ENCODE data around the gene CFAP157. TPM values are rescaled to one million over a fixed set of nuclear protein-coding genes. Genes with fewer than 3 reads are reported as not detected.

CFAP157 gene
- total and polyA plus RNA-seq, 2 of the 13 experiments (the other 11 are each of a cell fraction or from before 2014, with no cell fraction given), result 0.07 TPM; not detected in 1

DNA sequence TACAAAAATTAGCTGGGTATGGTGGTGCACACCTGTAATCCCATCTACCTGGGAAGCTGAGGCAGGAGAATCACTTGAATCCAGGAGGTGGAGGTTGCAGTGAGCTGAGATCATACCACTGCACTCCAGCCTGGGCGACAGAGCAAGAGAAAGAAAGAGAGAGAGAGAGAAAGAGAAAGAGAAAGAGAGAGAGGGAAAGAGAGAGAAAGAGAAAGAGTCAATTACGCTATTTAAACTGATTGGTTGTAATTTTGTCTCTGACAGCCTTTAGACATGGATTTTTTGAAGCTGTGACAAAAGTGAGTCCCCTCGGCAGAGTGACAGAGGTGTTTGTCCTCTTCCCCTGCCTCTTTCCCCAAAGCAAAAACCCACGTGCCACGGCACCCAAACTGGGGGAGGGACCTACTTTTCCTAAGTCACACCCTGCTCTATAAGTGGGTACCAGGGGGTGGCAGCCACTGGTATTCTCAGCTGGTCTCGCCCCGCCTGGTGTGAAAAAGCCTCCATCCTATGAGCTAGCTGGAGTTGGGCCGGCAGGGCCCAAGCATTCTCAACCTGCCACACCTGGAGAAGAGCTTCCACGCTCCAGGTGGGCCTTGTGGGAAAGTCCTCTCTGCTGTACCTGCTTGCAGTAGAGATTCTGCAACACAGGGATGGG is 3.4 kb upstream of the CFAP157 start:
- no peak overlapping the region for H3K27ac ChIP-seq (ENCODE audit: extremely low read length, insufficient read depth, low read length)
- H3K36me3 ChIP-seq (replicated peaks in 1 of 2; ENCODE audit: control insufficient read depth in 1 of 2, insufficient read depth in 2 of 2, low read length in 2 of 2), result no peaks in the 10 kb centered on the region
- no peak for FAIRE-seq
- ChIA-PET POLR2A (interaction anchor here (0.6 kb wide), 1 partner anchor 18 kb away, joined by 3 read pairs; no protein-coding TSS in a partner anchor), CTCF (ENCODE audit: low intra/inter-chr PET ratio, low total read pairs) (no interaction called here)
- H3K4me3 ChIP-seq (replicated peaks in 1 of 3; ENCODE audit: insufficient read depth in 1 of 3, low read depth in 2 of 3, low read length in 3 of 3), result no peak overlapping the region
- no peak overlapping the region for H2AFZ ChIP-seq (ENCODE audit: low read length)
- ATAC-seq, result no peak
- H3K4me1 ChIP-seq (ENCODE audit: insufficient read depth, low read length), result peaks cover 17% of the 10 kb centered on the region; the same call in 1 of the 2 replicates
- 42% methylated on average over 9 of the region's 9 CpGs for WGBS (ENCODE audit: low lambda C conversion rate)
- BruUV-seq (replicated peaks), result no TSS peak
- peaks cover 3 to 13% of the 10 kb centered on the region in 2 experiments; a peak in 2 of 5 replicates for H3K27me3 ChIP-seq (ENCODE audit: control insufficient read depth in 1 of 2, insufficient read depth in 2 of 2, low read length in 2 of 2)
- no peak for DNase-seq (ENCODE audit: low spot score)
- intact Hi-C loops (cut with micrococcal nuclease; ENCODE audit: unreplicated experiment) (no loop called here), in situ Hi-C loops (cut with HindIII; ENCODE audit: extremely low pct_ligation_motif_present, low pct_unique_long_range_greater_than_20kb) (no loop called here)
- no peaks in the 10 kb centered on the region for H3K9me3 ChIP-seq (ENCODE audit: low read length)
- no peak overlapping the region for H3K4me2 ChIP-seq (ENCODE audit: low read depth, low read length)
- no peak for TF ChIP-seq MED8 (CRISPR knock-in tag; IDR thresholded peaks at IDR 0.05; ENCODE audit: insufficient replicate concordance)
- TF ChIP-seq, protein P1, sequence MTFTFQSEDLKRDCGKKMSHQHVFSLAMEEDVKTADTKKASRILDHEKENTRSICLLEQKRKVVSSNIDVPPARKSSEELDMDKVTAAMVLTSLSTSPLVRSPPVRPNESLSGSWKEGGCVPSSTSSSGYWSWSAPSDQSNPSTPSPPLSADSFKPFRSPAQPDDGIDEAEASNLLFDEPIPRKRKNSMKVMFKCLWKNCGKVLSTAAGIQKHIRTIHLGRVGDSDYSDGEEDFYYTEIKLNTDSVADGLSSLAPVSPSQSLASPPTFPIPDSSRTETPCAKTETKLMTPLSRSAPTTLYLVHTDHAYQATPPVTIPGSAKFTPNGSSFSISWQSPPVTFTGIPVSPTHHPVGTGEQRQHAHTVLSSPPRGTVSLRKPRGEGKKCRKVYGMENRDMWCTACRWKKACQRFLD (CRISPR knock-in tag; IDR thresholded peaks at IDR 0.05; ENCODE audit: borderline replicate concordance), result no peak
- no peak for TF ChIP-seq ARNT (IDR thresholded peaks at IDR 0.05)
- no peak for TF ChIP-seq KDM6A (CRISPR knock-in tag; IDR thresholded peaks at IDR 0.05; ENCODE audit: low read depth)
- no peak for TF ChIP-seq NR2F6 (IDR thresholded peaks at IDR 0.05)
- no peak for TF ChIP-seq NR2F6 (CRISPR knock-in tag; IDR thresholded peaks at IDR 0.05)
- no peak for TF ChIP-seq ZNF570 (CRISPR knock-in tag; IDR thresholded peaks at IDR 0.05; ENCODE audit: borderline replicate concordance)
- TF ChIP-seq NFYC (CRISPR knock-in tag; IDR thresholded peaks at IDR 0.05), result no peak
- TF ChIP-seq HNF4G (IDR thresholded peaks at IDR 0.05; ENCODE audit: borderline replicate concordance, low read depth, low read length), result no peak
- TF ChIP-seq HNF4G (CRISPR knock-in tag; IDR thresholded peaks at IDR 0.05; ENCODE audit: borderline replicate concordance, low read depth), result no peak
- TF ChIP-seq ZNF367 (CRISPR knock-in tag; IDR thresholded peaks at IDR 0.05; ENCODE audit: borderline replicate concordance), result no peak
- TF ChIP-seq, protein P2, sequence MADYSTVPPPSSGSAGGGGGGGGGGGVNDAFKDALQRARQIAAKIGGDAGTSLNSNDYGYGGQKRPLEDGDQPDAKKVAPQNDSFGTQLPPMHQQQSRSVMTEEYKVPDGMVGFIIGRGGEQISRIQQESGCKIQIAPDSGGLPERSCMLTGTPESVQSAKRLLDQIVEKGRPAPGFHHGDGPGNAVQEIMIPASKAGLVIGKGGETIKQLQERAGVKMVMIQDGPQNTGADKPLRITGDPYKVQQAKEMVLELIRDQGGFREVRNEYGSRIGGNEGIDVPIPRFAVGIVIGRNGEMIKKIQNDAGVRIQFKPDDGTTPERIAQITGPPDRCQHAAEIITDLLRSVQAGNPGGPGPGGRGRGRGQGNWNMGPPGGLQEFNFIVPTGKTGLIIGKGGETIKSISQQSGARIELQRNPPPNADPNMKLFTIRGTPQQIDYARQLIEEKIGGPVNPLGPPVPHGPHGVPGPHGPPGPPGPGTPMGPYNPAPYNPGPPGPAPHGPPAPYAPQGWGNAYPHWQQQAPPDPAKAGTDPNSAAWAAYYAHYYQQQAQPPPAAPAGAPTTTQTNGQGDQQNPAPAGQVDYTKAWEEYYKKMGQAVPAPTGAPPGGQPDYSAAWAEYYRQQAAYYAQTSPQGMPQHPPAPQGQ (CRISPR knock-in tag; IDR thresholded peaks at IDR 0.05; ENCODE audit: borderline replicate concordance), result no peak
- no peaks in the 10 kb centered on the region for H3K79me2 ChIP-seq (ENCODE audit: insufficient read depth, low read length)
- no peaks in the 10 kb centered on the region for H4K20me1 ChIP-seq (ENCODE audit: insufficient read depth, low read length)
- H3K9ac ChIP-seq (ENCODE audit: insufficient read depth, low read depth, low read length), result no peak overlapping the region
